ENCODE results near the gene PET100.

- TF ChIP-seq CTCF (conservative IDR thresholded peaks at IDR 0.05; ENCODE audit: low read depth in 2 of 2) (no peak), EZH2 (IDR thresholded peaks at IDR 0.05; ENCODE audit: low read depth, unreplicated experiment) (no peak)
These were observed 17.0 kb upstream of the PET100 start for GRCh38 chr19:7612282-7613274.
